Large intestine (tissue), 3 donors: ENCODE measurements around the gene TMEM41B. TPM values are rescaled to one million over a fixed set of nuclear protein-coding genes. Genes with fewer than 3 reads are reported as not detected.
"Not testable (repeated sequence)": the region's sequence is repeated elsewhere in the genome, so short reads cannot be mapped to it uniquely, and the experiment has no call there.

Experiments used
- DNase-seq, 2 donors: peaks; one replicate each; pipeline versions ENCODE4 v3.0.0 to v3.0.0-alpha.2; 2013
- H3K27ac ChIP-seq: one replicate; pipeline ENCODE4 v1.5.1; 2013; ENCODE audit warnings: low read length
- H3K27me3 ChIP-seq: 2 replicates; pipeline ENCODE4 v1.6.1; 2013; ENCODE audit warnings: low read length; ENCODE audit not compliant: control insufficient read depth, insufficient read depth
- H3K36me3 ChIP-seq: 2 replicates; pipeline ENCODE4 v1.6.1; 2013; ENCODE audit warnings: low read length; ENCODE audit not compliant: control insufficient read depth, insufficient read depth
- H3K4me1 ChIP-seq: one replicate; pipeline ENCODE4 v1.6.1; 2013; ENCODE audit warnings: low read length; ENCODE audit not compliant: control insufficient read depth, insufficient read depth
- H3K4me3 ChIP-seq: one replicate; pipeline ENCODE4 v1.5.1; 2013; ENCODE audit warnings: low read length
- H3K9me3 ChIP-seq: one replicate; pipeline ENCODE4 v1.6.1; 2013; ENCODE audit warnings: mild to moderate bottlenecking, low read depth, low read length, moderate library complexity; ENCODE audit not compliant: control insufficient read depth
- WGBS: methylation state at CpG from one replicate; pipeline ENCODE4 v1.1.5; 2013; ENCODE audit warnings: low lambda C conversion rate; ENCODE audit not compliant: insufficient coverage; 5-methylcytosine and 5-hydroxymethylcytosine counted together
- polyA plus RNA-seq: library from polyadenylated mRNA; unstranded; fragments of 120-200 nt; gene quantifications from one replicate; pipeline ENCODE4 v1.2.1, GENCODE V29; 2013

The TMEM41B gene
- polyA plus RNA-seq, 1 donor, result 33.0 TPM

DNA sequence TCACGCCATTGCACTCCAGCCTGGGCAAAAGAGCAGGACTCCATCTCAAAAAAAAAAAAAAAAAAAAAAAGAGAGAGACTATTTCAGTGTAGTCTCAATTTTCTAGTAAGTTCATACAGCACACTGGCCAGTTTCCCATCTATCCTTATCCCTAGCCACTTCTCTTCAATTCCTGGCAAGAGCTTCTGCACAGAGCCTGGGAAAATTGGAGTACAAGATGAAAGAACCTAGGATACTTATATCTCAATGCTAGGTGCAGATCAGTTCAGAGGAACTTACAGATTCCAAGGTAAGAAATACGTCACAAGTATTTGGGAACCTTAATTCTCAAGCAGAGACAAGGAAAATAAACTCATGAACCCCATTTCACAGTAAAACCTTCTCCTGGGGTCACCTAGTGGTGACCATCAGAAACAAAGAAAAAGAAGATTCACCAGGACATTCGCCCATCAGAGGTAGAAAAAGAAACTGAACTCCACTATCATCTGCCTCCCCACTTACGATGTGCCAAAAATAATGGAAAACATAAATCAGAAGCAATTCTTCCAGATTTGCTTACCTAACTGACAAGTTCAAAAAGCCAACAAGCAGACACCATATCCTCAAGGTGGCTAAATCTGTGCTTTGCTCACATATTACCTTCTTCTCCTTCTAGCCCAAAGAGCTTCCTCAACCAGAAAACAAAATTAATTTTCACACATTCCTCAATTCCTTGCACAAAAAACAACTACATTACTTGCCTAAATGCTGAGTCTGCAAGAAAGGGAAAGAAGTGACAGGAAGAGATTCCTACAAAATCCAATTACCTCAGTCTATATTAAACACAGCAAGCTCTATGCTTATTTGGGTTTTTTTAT, 54.2 kb downstream of the TMEM41B start:
- no peak for DNase-seq
- Histone ChIP-seq H3K27ac (no peak overlapping the region), H3K4me3 (no peak overlapping the region), H3K27me3 (no peaks in the 10 kb centered on the region), H3K36me3 (no peaks in the 10 kb centered on the region), H3K9me3 (no peaks in the 10 kb centered on the region), H3K4me1 (peaks cover 5% of the 10 kb centered on the region)
- WGBS, result no CpG with 5 or more reads among the region's 4 CpGs

GRCh38 chr11:9258279-9258678, 56.1 kb downstream of the TMEM41B start:
- H3K36me3 ChIP-seq, H3K9me3 ChIP-seq, H3K27ac ChIP-seq, H3K27me3 ChIP-seq, H3K4me1 ChIP-seq, H3K4me3 ChIP-seq, DNase-seq: not testable (repeated sequence)
- no CpG with 5 or more reads among the region's 4 CpGs for WGBS

DNA sequence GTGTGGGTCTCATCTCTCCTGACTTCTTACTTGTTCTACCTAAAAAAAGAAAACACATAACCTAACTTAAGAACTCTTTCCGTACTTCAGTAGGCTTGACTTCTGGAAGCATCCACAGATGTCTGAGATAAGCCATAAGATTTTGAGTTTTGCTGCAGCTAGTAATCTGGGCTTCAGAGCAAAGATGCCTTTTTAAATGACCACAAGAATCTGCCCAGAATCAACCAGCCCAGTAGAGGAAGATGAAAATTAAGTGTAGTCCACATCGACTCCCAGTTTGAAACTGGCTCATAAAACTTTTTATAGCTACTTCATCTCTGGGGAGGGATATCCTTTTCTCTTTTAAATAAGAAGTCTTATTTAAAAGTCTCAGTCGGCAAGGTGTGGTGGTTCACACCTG, 60.0 kb downstream of the TMEM41B start:
- H3K27me3 ChIP-seq, result no peaks in the 10 kb centered on the region
- no peaks in the 10 kb centered on the region for H3K36me3 ChIP-seq
- no peak overlapping the region for H3K4me3 ChIP-seq
- no peak for DNase-seq
- no peaks in the 10 kb centered on the region for H3K9me3 ChIP-seq
- no peaks in the 10 kb centered on the region for H3K4me1 ChIP-seq
- WGBS, result no CpG with 5 or more reads among the region's 3 CpGs
- H3K27ac ChIP-seq, result no peak overlapping the region

DNA sequence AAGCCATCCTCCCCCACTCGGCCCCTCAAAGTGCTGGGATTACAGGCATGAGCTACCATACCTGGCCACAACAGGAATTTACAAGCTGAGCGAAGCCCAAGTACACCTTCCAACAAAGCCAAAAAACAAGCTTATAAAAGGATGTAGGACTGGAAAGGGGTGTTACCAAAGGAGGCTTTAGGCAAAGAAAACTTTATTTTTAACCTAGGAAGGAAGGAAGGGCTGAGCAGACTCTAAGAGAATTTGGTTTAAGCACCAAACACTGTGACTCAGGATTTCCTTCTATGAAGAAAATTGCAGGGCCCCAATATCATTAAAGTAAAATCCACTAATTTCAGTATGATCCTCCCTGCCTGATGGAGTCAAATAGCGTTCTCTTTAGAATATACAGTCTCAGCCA, 61.3 kb downstream of the TMEM41B start:
- H3K4me3 ChIP-seq, result no peak overlapping the region
- H3K27me3 ChIP-seq, result no peaks in the 10 kb centered on the region
- H3K4me1 ChIP-seq, result no peaks in the 10 kb centered on the region
- no peaks in the 10 kb centered on the region for H3K9me3 ChIP-seq
- 90% methylated on average over 2 of the region's 3 CpGs for WGBS
- DNase-seq, result no peak
- H3K36me3 ChIP-seq, result no peaks in the 10 kb centered on the region
- no peak overlapping the region for H3K27ac ChIP-seq

GRCh38 chr11:9251311-9251710, 63.1 kb downstream of the TMEM41B start:
- Histone ChIP-seq H3K9me3 (no peaks in the 10 kb centered on the region), H3K27me3 (no peaks in the 10 kb centered on the region), H3K4me3 (no peak overlapping the region), H3K36me3 (no peaks in the 10 kb centered on the region), H3K27ac (no peak overlapping the region), H3K4me1 (no peaks in the 10 kb centered on the region)
- no CpG with 5 or more reads among the region's 3 CpGs for WGBS
- DNase-seq, result no peak

- Histone ChIP-seq H3K4me1 (no peaks in the 10 kb centered on the region), H3K36me3 (no peaks in the 10 kb centered on the region), H3K27ac (no peak overlapping the region), H3K9me3 (no peaks in the 10 kb centered on the region), H3K4me3 (no peak overlapping the region), H3K27me3 (no peaks in the 10 kb centered on the region)
- no CpG with 5 or more reads among the region's 2 CpGs for WGBS
- no peak for DNase-seq
Measured at GRCh38 chr11:9250139-9250582, 64.2 kb downstream of the TMEM41B start.

- H3K36me3 ChIP-seq, result no peaks in the 10 kb centered on the region
- WGBS, result 100% methylated on average over 1 of the region's 7 CpGs
- DNase-seq, result no peak
- no peaks in the 10 kb centered on the region for H3K9me3 ChIP-seq
- H3K27ac ChIP-seq, result no peak overlapping the region
- H3K4me1 ChIP-seq, result no peaks in the 10 kb centered on the region
- no peaks in the 10 kb centered on the region for H3K27me3 ChIP-seq
- H3K4me3 ChIP-seq, result no peak overlapping the region
Measured at GRCh38 chr11:9249252-9249651, 65.1 kb downstream of the TMEM41B start.

DNA sequence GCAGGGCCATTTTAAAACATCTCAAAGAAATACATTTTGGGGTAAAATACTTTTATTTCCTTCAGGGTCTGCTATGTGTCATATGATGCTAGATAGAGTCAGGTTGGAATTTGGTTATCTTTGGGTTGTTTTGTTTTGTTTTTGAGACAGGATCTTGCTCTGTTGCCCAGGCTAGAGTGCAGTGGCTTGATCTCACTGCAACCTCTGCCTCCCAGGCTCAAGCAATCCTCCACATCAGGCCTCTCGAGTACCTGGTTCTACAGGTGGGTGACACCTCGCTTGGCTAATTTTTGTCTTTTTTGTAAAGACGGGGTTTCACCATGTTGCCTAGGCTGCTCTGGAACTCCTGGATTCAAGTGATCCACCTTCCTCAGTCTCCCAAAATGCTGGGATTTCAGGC, 66.5 kb downstream of the TMEM41B start:
- H3K4me3 ChIP-seq, result no peak overlapping the region
- 100% methylated on average over 1 of the region's 3 CpGs for WGBS
- no peaks in the 10 kb centered on the region for H3K27me3 ChIP-seq
- H3K4me1 ChIP-seq, result no peaks in the 10 kb centered on the region
- DNase-seq, result no peak
- no peak overlapping the region for H3K27ac ChIP-seq
- no peaks in the 10 kb centered on the region for H3K9me3 ChIP-seq
- no peaks in the 10 kb centered on the region for H3K36me3 ChIP-seq

- H3K4me1 ChIP-seq, H3K27me3 ChIP-seq, H3K4me3 ChIP-seq, H3K27ac ChIP-seq, H3K9me3 ChIP-seq, H3K36me3 ChIP-seq, DNase-seq: not testable (repeated sequence)
- WGBS, result 100% methylated on average over 1 of the region's 10 CpGs
Measured at GRCh38 chr11:9236242-9236641, 78.2 kb downstream of the TMEM41B start.

DNA sequence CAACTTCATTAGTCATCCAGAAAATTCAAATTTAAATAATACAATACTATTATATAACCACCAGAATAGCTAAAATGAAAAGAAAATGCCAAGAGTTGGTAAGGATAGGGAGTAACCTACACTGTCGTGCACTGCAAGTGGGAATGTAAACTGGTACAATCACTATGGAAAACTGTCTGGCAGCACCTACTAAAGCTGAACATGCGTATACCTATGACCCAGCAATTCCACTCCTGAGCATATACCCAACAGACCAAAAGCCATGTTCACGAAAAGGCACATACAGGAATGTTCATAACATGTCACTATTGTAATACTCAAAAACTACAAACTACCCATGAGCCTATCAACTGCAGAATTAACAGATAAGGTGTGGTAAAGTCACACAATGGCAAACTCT, 81.9 kb downstream of the TMEM41B start:
- WGBS, result no CpG with 5 or more reads among the region's 3 CpGs
- no peaks in the 10 kb centered on the region for H3K36me3 ChIP-seq
- no peaks in the 10 kb centered on the region for H3K27me3 ChIP-seq
- H3K9me3 ChIP-seq, result no peaks in the 10 kb centered on the region
- H3K4me1 ChIP-seq, result no peaks in the 10 kb centered on the region
- no peak overlapping the region for H3K4me3 ChIP-seq
- DNase-seq, result no peak
- H3K27ac ChIP-seq, result no peak overlapping the region

GRCh38 chr11:9231848-9232177, 82.6 kb downstream of the TMEM41B start:
- Histone ChIP-seq H3K36me3 (no peaks in the 10 kb centered on the region), H3K9me3 (no peaks in the 10 kb centered on the region), H3K4me3 (no peak overlapping the region), H3K4me1 (no peaks in the 10 kb centered on the region), H3K27me3 (no peaks in the 10 kb centered on the region), H3K27ac (no peak overlapping the region)
- 27% methylated on average over 1 of the region's 1 CpG for WGBS
- DNase-seq, result peak; percentile 4 to 38
